HG02938 (cell line): Measurements from ENCODE around the gene ZBTB8A.
"Not testable (repeated sequence)": the region's sequence is repeated elsewhere in the genome, so short reads cannot be mapped to it uniquely, and the experiment has no call there.

Experiments used
- ATAC-seq: cut with Tn5 transposase; IDR thresholded peaks from one replicate; pipeline ENCODE4 v1.9.1; 2021; ENCODE audit warnings: mild to moderate bottlenecking, moderate library complexity; ENCODE audit not compliant: unreplicated experiment

The ZBTB8A gene

DNA sequence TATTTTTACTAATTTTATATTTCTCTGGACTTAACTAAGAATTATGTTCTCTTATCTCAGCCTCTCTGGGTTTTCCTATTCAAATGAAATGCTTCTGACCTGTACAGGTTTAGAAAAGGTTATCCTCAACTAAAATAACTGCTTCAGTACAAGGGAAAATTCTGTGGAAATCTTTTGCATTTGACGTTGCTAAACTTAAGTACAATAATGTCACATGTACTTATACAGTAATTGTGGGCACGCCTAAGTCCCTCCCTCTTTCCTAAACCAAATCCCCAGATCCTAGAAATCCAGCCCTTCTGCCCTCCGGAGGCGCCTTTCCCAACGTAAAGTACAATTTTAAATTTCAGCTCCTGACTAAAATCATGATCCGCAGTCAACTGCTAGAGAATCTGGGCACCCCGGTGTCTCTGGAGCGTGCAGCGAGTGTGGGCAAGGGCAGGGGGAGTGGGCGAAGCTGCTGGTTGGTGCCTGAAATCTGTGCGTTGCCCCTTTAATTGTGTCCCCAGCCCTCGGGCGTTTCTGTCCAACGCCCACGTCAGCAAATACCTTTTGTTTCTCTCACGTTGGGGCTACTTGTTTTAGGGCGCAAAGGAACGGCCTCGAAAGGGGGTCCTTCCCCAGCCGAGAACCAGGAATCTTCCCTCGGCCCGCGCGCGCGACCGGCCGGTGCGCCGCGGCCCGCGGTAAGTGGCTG, at the start of gene ZBTB8A:
ZBTB8A (plus strand) TSS at position 541 of the 697 bp plus-strand sequence. CDS start 53,505 bp downstream, outside the sequence.
- ATAC-seq = no peak

DNA sequence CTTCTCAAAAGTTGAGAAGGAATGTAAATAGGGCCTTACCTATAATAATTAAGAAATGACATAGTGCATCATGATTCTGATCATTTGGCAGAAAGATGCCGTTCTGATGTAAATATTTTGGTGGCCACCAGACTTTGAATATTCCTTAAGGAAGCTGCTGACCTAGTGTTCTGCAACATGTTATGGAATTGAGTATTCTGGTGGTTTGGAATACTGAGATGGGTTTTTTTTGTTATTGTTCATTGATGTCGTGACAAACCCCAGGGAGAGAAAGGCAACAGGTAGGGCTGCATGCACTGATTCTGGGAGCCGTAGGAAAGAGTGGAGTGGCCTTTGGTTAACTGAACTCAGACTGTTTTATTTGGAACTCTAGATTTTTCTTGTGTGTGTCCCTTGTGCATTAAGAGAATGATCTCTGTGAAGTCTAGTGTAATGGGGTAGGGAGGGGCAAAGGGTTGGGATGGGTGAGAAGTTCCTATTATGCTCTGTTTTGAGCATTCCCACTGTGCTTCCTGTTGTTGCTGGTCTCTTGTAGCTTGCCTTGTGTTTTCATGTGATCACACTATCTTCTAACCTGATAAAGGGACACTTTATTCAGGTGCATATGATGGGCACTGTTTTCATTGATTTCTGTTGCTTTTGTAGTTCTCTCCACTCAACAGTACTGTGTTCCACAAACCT, 49.3 kb upstream of the ZBTB8A start:
- ATAC-seq = no peak

DNA sequence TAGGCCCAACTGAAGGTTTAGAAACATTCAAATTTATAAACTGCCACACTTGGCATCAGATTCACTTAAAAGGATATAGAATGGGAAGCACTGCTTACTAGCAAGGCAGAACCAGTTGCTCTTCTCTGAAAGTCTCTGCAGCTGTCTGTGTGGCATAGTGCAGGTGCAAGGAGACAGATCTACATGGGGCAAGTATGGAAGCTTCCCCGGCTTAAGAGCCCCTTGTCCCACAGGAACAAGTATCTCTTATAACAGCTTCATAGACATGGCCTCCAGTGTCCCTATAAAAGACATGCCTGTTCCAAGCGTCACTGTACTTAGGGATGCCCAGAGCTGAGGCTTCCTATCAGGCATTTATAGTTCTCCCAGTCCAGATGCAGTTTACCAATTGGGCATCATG, 47.8 kb upstream of the ZBTB8A start:
- no peak for ATAC-seq

DNA sequence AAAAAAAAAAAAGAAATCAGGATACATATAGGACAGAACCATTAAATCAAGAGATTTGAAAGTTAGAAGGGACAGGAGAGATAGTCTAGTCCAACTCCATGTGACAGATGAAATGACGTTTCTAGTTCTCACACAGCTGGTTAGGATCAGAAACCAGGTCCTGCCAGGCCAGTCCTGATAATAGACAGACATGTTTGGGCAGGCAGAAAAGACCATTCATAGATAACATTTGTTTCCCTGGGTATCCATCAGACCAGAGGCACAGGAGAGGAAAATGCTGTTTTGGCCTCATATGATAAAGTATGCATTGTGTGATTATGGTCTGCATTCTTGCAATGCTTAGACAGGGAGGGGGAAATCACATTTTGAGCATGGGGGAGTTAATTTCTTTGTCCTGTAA, 45.0 kb upstream of the ZBTB8A start:
- no peak for ATAC-seq

DNA sequence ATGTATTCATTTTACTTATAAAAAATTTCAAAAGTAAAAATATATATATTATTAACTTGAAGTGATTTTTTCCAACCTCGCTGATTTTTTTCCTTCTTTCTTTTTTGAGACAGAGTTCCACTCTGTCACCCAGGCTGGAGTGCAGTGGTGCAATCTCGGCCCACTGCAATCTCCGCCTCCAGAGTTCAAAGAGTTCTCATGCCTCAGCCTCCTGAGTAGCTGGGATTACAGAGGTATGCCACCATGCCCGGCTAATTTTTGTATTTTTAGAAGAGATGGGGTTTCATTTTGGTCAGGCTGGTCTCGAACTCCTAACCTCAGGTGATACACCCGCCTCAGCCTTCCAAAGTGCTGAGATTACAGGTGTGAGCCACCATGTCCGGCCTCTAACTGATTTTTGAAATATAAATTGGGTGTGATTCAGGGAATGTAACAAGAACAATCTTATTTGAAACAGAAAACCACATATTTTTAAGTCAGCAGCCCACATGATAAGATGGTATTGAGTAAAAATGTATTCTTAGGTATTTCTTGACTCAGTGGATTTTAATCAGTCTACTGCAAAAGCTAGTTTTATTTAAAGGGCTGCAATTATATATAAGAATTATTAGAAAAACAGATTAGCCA, 44.4 kb upstream of the ZBTB8A start:
- ATAC-seq = no peak

DNA sequence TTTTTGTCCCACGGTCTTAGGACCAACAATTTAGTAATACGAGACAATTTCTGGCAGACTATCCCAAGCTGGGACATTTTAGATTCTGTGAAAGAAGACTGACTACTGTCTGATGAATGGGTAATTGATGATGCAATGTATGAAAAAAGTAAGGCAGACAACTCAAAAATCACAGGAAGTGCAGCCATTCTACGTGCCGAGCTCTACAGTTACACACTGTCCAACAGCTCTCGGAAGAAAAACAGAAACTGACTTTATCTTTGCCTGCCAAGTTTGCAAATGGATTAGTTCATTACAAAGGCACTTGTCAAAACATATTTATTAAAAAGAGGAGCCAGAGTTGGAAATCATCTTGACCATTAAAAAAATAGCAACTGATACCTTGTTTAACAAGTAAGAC, 43.1 kb upstream of the ZBTB8A start:
- ATAC-seq = no peak

DNA sequence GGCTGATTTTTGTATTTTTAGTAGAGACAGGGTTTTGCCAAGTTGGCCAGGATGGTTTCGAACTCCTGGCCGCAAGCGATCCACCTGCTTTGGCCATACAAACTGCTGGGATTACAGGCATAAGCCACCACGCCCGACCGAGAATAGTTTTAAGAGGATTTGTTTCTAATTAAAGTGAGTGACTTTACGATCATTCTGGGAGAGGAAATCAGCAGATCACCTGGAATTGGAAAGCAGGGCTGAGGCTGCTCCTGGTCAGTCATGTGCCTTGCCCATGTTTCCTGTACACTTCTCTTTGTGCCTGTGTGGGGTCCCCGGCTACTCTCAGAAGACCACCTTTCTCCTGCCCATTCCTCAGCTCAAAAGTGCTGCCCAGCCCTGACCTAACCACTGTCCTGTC, 40.5 kb upstream of the ZBTB8A start:
- ATAC-seq = no peak

DNA sequence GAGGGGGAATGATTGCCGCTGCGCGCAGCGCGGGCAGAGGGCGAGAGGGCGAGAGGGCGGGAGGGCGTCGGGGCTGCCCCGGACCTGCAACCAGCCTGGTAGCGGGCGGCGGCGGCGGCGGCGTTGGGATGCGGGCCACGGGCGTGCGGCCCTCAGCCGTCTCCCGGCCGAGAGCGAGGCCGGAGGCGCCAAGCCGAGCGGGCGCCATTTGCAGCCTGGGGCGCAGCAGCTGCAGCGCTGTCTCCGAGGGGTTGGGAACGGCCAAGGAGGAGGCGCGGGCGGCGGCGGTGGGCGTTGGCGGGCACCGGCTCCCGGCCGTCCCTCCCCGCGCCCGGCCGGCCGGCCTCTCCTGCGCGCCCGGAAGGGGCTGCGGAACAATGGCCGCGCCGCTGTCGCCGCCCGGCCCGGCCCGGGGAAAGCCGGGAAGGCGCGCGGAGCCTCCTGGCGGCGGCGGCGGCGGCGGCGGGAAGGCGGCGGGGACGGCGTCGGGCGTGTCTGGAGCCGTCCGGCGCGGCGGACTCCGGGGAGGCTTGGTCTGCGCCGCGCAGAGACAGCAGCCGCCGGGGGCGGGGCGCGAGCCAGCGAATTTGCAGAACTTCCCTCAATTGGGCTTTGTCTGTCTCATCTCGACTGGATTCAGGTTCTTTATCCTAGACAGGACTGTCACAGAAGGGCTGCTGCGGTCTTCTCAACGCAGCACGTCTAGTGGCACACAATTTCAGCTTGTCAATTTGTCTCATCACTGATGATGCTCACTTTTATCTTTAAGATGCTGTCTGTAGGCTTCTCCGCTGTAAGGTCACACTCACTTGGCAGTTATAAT, 38.6 kb upstream of the ZBTB8A start:
- no peak for ATAC-seq

DNA sequence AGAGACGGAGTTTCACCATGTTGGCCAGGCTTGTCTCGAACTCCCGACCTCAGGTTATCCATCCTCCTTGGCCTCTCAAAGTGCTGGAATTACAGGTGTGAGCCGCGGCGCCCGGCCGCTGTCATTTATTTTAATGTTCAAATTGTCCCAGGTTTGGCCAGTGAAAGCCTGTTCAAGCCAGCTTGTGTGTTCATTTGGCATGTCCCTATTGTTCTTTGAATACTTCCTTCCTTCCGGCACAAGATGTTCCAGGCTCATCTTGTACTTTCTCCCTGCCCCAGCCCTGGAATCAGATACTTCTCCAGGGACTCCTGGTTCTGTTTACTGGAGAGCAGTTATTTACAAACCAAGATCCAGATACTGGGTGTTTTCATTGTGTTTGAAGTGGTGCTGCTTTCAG, 37.4 kb upstream of the ZBTB8A start:
- ATAC-seq = no peak

DNA sequence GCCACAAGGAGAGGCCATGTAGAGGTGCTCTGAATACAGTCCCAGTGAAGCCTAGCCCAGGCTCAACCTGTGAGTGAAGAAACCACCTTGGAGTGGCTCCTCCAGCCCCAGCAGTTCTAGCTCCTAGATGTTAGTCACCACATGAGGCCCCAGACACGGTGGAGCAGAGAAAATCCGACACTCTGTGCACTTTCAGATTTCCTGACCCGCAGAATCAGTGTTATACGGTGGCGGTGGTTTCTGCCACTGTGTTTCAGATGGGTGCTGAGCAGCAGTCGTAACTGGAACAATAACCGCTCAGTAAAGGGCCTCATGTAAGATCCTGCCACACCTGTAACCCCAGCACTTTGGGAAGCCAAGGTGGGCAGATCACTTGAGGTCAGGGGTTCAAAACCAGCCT, 36.1 kb upstream of the ZBTB8A start:
- no peak for ATAC-seq

DNA sequence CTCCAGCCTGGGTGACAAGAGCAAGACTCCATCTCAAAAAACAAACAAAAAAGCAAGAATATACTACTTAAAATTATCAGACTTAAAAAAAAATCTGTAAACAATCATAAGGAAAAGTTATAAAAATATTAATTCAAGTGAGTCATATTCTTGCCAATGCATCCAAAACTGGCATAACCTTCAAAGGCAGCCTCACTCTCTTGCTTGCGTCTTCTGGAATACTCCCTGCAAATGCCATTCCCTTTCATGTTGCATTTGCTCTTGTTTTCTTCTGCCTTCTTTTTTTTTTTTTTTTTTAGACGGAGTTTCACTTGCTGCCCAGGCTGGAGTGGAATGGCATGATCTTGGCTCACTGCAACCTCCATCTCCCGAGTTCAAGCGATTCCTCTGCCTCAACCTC, 32.2 kb upstream of the ZBTB8A start:
- no peak for ATAC-seq

DNA sequence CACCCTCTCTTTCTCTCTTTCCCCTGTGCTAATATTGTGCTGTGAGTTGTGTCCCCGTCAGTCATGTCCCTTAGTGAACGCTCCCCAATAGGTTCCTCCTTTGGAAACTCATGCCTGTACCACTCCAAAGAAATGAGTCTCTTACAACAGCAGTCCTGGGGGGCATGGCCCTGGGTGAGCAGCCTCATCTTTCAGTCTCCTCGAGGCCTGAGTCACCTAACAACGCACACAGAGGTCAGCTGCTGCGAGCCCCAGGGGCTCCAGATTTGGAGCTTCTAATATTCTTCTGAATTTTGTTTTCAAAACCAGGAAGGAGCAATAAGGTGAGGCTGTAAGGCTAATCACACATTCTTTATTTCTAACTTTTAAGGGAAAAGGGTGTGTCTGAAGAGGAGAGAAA, 30.5 kb upstream of the ZBTB8A start:
- no peak for ATAC-seq

DNA sequence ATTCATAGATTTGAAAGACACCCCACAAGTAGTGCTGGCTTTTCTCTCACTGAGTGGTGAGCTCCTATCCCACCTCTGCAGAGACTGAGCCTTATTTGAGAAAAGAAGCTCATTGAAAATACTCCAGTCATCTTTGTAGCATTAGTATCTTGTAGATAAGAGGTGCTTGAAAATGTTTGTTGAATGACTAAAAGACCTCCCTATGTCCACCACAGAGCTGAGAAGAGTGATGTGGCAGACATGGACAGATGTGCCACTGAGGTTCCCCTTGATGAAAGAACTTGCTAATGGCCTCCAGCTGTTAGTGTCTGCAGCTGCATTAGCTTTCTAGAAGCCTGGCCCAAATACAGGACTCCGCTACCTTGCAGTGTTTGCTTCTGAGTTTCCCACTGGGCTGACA, 29.3 kb upstream of the ZBTB8A start:
- no peak for ATAC-seq

DNA sequence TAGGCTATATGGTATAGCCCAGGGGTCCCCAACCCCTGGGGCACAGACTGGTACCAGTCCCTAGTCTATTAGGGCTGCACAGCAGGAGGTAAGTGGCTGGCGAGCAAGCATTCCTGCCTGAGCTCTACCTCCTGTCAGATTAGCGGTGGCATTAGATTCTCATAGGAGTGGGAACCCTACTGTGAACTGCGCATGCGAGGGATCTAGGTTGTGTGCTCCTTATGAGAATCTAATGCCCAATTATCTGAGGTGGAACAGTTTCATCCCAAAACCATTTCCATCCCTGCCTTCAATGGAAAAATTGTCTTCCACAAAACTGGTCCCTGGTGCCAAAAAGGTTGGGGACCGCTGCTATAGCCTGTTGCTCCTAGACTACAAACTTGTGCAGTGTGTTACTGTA, 22.8 kb upstream of the ZBTB8A start:
- ATAC-seq = no peak

DNA sequence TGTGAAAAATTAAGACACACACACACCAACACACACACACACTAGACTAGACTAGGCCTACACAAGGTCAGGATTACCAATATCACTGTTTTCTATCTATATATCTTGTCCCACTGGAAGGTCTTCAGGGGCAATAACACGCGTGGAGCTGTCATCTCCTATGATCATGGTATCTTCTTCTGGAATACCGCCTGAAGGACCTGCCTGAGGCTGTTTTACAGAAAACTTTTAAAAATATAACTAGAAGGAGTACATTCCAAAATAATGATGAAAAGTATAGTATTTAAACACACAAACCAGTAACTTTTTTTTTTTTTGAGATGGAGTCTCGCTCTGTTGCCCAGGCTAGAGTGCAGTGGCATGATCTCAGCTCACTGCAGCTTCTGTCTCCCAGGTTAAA, 20.3 kb upstream of the ZBTB8A start:
- ATAC-seq = no peak

DNA sequence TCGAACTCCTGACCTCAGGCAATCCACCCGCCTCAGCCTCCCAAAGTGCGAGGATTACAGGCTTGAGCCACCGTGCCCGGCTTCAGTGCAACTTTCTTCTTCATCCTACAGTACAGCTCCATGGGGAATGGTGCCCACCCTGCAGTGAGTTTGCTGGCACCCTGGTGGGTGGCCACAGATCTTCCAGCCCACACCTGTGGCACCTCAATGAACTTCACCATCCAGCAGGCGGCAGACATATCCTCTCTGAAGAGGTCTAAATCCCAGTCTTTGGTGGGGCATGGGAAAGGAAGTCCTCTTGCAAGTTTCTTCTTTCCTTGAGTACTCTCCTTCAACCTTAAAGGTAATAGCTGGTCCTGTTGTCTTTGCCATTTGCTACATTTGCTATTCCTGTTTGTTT, 18.1 kb upstream of the ZBTB8A start:
- no peak for ATAC-seq

DNA sequence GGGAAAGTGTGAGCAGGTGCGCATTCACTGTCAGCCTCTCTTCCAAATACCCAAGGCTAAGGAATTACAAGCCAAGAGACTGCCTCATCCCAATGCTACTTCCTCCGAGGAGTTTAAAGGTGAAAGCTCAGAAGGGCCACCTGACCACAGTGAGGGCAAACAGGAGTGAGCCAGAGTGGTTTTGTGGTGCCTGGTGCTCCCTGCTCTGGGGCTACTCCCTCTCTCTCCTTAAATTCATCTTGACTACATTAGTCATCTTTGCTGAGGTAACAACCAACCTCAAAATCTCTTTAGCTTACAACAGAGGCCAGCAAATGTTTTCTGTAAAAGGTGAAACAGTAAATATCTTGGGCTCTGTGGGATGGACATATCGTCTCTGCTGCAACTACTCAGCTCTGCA, 14.2 kb upstream of the ZBTB8A start:
- no peak for ATAC-seq

DNA sequence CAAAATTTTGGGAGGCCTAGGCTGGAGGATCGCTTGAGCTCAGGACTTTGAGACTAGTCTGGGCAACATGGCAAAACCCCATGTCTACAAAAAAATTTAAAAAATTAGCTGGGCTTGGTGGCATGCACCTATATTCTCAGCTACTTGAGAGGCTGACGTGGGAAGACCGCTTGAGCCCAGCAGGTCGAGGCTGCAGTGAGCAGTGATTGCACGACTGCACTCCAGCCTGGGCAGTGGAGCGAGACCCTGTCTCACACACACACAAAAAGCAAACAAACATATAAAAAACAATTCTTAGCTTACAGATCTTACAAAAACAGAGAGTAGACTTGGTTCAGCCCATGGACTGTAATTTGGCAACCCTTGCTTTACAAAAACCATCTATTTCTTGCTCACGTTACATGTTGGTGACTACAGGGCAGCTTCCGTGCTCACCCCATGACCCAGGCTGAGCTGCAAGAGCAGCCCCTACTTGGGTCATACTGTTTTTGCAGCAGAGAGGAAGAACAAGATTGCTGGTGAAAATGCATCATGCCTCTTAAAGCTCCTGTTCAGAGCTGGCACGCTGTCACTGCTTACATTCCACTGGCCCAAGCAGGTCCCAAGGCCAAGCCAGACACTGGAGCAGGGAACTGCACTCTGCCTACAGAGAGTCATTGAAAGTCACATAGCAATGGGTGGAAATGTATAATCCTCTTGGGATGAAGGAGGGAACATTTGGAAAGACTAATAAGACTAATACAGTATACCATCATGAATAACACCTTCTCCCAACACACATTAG, 13.4 kb upstream of the ZBTB8A start:
- no peak for ATAC-seq

DNA sequence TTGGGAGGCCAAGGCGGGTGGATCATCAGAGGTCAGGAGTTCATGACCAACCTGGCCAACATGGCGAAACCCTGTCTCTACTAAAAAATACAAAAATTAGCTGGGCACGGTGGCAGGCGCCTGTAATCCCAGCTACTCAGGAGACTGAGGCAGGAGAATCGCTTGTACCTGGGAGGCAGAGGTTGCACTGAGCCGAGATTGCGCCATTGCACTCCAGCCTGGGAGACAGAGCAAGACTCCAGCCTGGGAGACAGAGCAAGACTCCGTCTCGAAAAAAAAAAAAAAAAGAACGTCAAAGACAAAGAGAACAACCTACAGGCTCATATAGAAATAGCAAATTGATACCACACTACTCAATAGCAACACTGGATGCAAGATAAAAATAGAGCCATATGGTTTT, 10.7 kb upstream of the ZBTB8A start:
- not testable (repeated sequence) for ATAC-seq

DNA sequence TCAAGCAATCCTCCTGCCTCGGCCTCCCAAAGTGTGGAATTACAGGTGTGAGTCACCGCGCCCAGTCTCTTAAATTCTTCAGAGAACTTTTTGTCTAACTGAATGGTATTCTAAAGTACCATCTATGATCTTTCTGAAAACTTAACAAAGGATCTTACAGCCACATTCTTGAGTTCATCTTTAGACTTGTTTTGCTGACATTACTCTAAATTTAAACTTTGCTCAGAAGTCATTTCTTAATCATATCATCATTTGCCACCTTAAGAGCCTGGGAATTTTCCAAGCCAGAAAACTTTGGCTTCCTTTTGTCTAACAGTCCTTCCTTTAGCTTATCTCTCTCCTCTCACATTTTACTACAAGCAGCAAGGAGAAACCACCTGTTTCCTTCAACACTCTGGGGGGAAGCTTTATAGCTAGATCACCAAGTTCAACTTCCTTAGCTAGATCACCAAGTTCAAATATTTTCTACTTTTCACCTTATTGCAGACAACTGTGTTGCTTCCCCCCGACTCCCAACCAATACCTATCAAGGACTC, 5.4 kb upstream of the ZBTB8A start:
- ATAC-seq = no peak
